ENCODE results near the gene KLHL22. TPM values are rescaled to one million over a fixed set of nuclear protein-coding genes. Genes with fewer than 3 reads are reported as not detected.

Gene KLHL22
- total and polyA plus RNA-seq, 4 donors = 12.1 to 28.3 (median 18.8) TPM

DNA sequence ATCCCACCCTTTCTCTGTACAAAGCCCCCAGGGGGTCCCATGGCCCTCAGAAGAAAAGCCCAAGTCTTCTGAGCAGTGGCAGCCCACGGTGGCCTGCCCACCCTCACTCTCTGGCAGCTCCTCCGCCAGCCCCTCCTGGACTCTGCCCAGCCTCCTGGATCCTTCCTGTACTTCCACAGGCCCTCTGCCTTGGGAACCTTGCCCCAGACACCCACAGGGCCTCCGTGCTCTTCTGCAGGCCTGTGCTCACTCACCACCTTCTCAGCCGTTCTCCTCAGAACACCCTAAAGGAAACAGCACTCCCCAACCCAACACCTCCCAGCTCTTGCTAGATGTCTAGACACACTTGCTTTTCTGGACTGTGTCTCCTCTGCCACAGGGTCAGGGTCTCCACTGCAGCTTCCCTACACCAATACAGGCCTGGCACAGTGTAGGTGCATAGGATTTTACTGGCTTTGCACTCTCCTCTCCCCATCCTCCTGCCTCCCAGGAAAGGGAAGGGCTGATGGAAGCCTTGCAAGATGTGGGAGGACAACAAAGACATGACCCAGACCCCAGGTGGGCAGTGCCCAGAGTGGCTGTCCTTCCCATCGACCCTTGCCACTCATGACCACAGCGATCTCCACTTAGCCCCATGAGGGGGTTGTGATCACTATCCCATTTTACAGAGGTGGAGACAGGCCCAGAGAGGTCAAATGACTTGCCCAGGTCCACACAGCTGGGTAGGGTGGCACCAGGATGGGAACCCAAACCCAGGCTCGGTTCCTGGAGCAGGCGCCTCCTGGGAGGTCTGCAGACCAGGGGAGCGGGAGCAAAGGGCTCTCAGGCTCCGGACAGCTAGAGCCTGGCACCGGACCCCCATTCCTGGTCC lies 59.9 kb downstream of the KLHL22 start:
- TF ChIP-seq, protein P1, sequence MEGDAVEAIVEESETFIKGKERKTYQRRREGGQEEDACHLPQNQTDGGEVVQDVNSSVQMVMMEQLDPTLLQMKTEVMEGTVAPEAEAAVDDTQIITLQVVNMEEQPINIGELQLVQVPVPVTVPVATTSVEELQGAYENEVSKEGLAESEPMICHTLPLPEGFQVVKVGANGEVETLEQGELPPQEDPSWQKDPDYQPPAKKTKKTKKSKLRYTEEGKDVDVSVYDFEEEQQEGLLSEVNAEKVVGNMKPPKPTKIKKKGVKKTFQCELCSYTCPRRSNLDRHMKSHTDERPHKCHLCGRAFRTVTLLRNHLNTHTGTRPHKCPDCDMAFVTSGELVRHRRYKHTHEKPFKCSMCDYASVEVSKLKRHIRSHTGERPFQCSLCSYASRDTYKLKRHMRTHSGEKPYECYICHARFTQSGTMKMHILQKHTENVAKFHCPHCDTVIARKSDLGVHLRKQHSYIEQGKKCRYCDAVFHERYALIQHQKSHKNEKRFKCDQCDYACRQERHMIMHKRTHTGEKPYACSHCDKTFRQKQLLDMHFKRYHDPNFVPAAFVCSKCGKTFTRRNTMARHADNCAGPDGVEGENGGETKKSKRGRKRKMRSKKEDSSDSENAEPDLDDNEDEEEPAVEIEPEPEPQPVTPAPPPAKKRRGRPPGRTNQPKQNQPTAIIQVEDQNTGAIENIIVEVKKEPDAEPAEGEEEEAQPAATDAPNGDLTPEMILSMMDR (IDR thresholded peaks at IDR 0.05; ENCODE audit: control extremely low read depth, extremely low read depth) = no peak
- H3K9ac ChIP-seq (ENCODE audit: insufficient read depth in 1 of 2, low read length in 2 of 2) = peak overlapping the region; percentile 28 to 45
- peak overlapping the region in 1 of 2 donors; percentile 2 for H3K27ac ChIP-seq (ENCODE audit: low read depth in 1 of 2, low read length in 1 of 2)
- ATAC-seq (ENCODE audit: insufficient read depth, low FRiP score) (no peak), DNase-seq (no peak)
- WGBS, 2 donors = 64 to 67% methylated on average over 11 of the region's 11 CpGs
- H3K4me3 ChIP-seq = no peak overlapping the region
- H3K36me3 ChIP-seq (ENCODE audit: control insufficient read depth in 4 of 4, insufficient read depth in 4 of 4, low read length in 4 of 4) = peaks cover 0 to 6% (median 0%) of the 10 kb centered on the region in 4 donors
- peaks cover 0 to 3% (median 0%) of the 10 kb centered on the region in 3 donors for H3K27me3 ChIP-seq (ENCODE audit: control insufficient read depth in 3 of 3, insufficient read depth in 3 of 3, low read length in 2 of 3)
- H3K4me1 ChIP-seq (ENCODE audit: control insufficient read depth in 5 of 5, insufficient read depth in 5 of 5, low read length in 5 of 5) = peaks cover 0 to 59% (median 25%) of the 10 kb centered on the region in 5 donors
- H3K9me3 ChIP-seq (ENCODE audit: control insufficient read depth in 4 of 4, insufficient read depth in 3 of 4, low read length in 3 of 4) = no peaks in the 10 kb centered on the region

DNA sequence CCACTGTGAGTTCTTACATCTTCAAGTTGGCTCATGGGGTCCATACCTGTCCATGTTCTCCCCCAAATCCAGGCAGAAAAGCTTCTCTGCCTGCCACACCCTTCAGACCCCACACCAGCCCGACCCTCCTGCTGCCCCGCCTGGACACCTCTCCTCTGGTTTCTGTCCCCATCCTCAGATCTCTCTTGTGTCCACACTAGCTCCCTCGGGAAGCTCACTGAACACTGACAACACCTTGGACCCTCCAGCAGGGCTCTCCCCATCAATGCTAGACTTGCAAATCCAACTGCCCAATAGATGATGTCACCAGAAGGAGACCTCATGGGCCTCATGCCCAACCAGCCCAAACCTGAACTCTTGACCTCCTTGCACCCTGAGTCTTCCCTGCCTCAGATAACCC lies 60.8 kb downstream of the KLHL22 start:
- TF ChIP-seq, protein P1 (IDR thresholded peaks at IDR 0.05; ENCODE audit: control extremely low read depth, extremely low read depth) = no peak
- DNase-seq (no peak), ATAC-seq (ENCODE audit: insufficient read depth, low FRiP score) (no peak)
- Histone ChIP-seq H3K4me3 (no peak overlapping the region), H3K4me1 (ENCODE audit: control insufficient read depth in 5 of 5, insufficient read depth in 5 of 5, low read length in 5 of 5) (peaks cover 0 to 68% (median 29%) of the 10 kb centered on the region in 5 donors), H3K36me3 (ENCODE audit: control insufficient read depth in 4 of 4, insufficient read depth in 4 of 4, low read length in 4 of 4) (peaks cover 0 to 13% (median 0%) of the 10 kb centered on the region in 4 donors), H3K9me3 (ENCODE audit: control insufficient read depth in 4 of 4, insufficient read depth in 3 of 4, low read length in 3 of 4) (no peaks in the 10 kb centered on the region), H3K27ac (ENCODE audit: low read depth in 1 of 2, low read length in 1 of 2) (no peak overlapping the region), H3K27me3 (ENCODE audit: control insufficient read depth in 3 of 3, insufficient read depth in 3 of 3, low read length in 2 of 3) (peaks cover 0 to 12% (median 0%) of the 10 kb centered on the region in 3 donors), H3K9ac (ENCODE audit: insufficient read depth in 1 of 2, low read length in 2 of 2) (no peak overlapping the region)
- 92 to 97% methylated on average over 3 of the region's 3 CpGs for WGBS, 2 donors

DNA sequence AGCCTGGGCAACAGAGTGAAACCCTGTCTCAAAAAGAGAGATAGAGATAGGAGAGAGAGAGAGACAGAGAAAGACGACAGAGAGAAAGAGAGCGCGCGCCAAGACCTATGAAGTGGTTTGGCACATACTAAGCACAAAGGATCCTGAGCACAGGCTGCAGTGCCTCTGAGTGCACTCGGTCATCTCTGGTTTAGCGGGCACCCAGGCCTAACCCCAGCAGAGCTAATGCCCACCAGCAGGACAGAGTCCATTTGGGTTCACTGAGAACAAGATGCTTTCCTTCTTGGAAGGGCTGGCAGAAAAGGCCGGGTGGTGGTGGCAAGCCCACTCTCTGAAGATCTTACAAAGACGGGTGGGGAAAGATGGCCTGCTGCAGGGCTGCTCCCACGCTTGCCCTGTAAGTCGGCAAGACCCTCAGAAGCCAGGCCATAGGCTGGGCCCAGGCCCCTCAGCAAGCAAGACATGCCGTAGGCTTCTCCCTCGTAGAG lies 61.3 kb downstream of the KLHL22 start:
- Histone ChIP-seq H3K4me1 (ENCODE audit: control insufficient read depth in 5 of 5, insufficient read depth in 5 of 5, low read length in 5 of 5) (peaks cover 0 to 66% (median 29%) of the 10 kb centered on the region in 5 donors), H3K4me3 (no peak overlapping the region), H3K9me3 (ENCODE audit: control insufficient read depth in 4 of 4, insufficient read depth in 3 of 4, low read length in 3 of 4) (no peaks in the 10 kb centered on the region), H3K36me3 (ENCODE audit: control insufficient read depth in 4 of 4, insufficient read depth in 4 of 4, low read length in 4 of 4) (peaks cover 0 to 13% (median 0%) of the 10 kb centered on the region in 4 donors), H3K27ac (ENCODE audit: low read depth in 1 of 2, low read length in 1 of 2) (no peak overlapping the region), H3K9ac (ENCODE audit: insufficient read depth in 1 of 2, low read length in 2 of 2) (no peak overlapping the region), H3K27me3 (ENCODE audit: control insufficient read depth in 3 of 3, insufficient read depth in 3 of 3, low read length in 2 of 3) (peaks cover 0 to 15% (median 0%) of the 10 kb centered on the region in 3 donors)
- WGBS, 2 donors = 92 to 93% methylated on average over 12 of the region's 12 CpGs
- DNase-seq (no peak), ATAC-seq (ENCODE audit: insufficient read depth, low FRiP score) (no peak)
- TF ChIP-seq, protein P1 (IDR thresholded peaks at IDR 0.05; ENCODE audit: control extremely low read depth, extremely low read depth) = no peak

Data from lung (tissue), 12 donors.